Transverse colon (tissue), 4 donors: ENCODE results near the gene LAMA3.

ENCODE experiments used
- EP300 ChIP-seq: sonication (generic); formaldehyde crosslinking; IDR thresholded peaks from one replicate; pipeline ENCODE4 v1.6.1; 2017; ENCODE audit warnings: antibody characterized with exemption, low read depth
- POLR2A ChIP-seq: fragments of 450-650 bp; IDR thresholded peaks from one replicate; pipeline ENCODE4 v1.6.1; 2016; ENCODE audit warnings: antibody characterized with exemption, mild to moderate bottlenecking, moderate library complexity
- POLR2AphosphoS5 ChIP-seq, 3 donors: sonication (generic); formaldehyde crosslinking; IDR thresholded peaks; one replicate each; pipeline ENCODE4 v1.6.1; 2016; ENCODE audit warnings: antibody characterized with exemption in 3 of 3
- TF ChIP-seq, protein P1 (sequence below), 5 experiments: fragments of 200-600 bp in 3 of 5; fragments of 450-650 bp in 2 of 5; sonication (generic) in 3 of 5; IDR thresholded peaks; 1 replicate in 2 of 5; 2 replicates in 3 of 5; pipeline ENCODE4 v1.5.1; 2016 to 2017; ENCODE audit warnings: antibody characterized with exemption in 5 of 5, inconsistent platforms in 3 of 5, mild to moderate bottlenecking in 2 of 5, moderate library complexity in 1 of 5

DNA sequence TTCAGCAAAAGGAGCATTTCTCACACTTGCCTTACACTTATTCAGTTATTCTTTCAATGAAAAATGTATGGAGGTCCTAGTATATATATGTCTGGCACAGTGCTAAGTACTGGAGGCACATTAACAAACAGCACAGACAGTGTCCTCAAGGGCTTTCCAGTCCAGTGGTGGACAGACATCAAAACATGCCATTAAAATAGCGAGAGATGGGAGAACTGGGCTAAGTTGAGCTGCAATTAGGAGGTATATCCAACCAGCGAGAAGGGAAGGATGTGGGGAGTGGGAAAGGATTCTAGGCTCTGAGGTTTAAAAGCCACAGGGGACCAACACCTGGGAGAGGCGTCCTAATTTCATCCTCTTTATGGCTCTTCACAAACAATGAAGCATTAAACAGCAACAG, 197.8 kb downstream of the LAMA3 start:
- TF ChIP-seq EP300 = no peak
- TF ChIP-seq, protein P1, sequence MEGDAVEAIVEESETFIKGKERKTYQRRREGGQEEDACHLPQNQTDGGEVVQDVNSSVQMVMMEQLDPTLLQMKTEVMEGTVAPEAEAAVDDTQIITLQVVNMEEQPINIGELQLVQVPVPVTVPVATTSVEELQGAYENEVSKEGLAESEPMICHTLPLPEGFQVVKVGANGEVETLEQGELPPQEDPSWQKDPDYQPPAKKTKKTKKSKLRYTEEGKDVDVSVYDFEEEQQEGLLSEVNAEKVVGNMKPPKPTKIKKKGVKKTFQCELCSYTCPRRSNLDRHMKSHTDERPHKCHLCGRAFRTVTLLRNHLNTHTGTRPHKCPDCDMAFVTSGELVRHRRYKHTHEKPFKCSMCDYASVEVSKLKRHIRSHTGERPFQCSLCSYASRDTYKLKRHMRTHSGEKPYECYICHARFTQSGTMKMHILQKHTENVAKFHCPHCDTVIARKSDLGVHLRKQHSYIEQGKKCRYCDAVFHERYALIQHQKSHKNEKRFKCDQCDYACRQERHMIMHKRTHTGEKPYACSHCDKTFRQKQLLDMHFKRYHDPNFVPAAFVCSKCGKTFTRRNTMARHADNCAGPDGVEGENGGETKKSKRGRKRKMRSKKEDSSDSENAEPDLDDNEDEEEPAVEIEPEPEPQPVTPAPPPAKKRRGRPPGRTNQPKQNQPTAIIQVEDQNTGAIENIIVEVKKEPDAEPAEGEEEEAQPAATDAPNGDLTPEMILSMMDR (IDR thresholded peaks at IDR 0.05) = no peak
- TF ChIP-seq POLR2A = no peak
- TF ChIP-seq POLR2AphosphoS5 (IDR thresholded peaks at IDR 0.05) = no peak
